HG03280 (cell line): ENCODE data around the gene APBB2.
"Not testable (repeated sequence)": the region's sequence is repeated elsewhere in the genome, so short reads cannot be mapped to it uniquely, and the experiment has no call there.

ENCODE experiments used
- ATAC-seq: cut with Tn5 transposase; IDR thresholded peaks from one replicate; pipeline ENCODE4 v1.9.1; 2021; ENCODE audit warnings: mild to moderate bottlenecking, moderate library complexity; ENCODE audit not compliant: unreplicated experiment

The APBB2 gene

GRCh38 chr4:41029098-41029497 is 185.2 kb downstream of the APBB2 start:
- no peak for ATAC-seq

GRCh38 chr4:41028392-41029076 is 185.8 kb downstream of the APBB2 start:
- ATAC-seq: no peak

- no peak for ATAC-seq
Observed at GRCh38 chr4:41026971-41027370, 187.4 kb downstream of the APBB2 start.

GRCh38 chr4:41025824-41026223 is 188.5 kb downstream of the APBB2 start:
- no peak for ATAC-seq

- no peak for ATAC-seq
Observed at GRCh38 chr4:41024556-41025491, 189.5 kb downstream of the APBB2 start.

GRCh38 chr4:41022116-41022515 is 192.2 kb downstream of the APBB2 start:
- ATAC-seq: no peak

- no peak for ATAC-seq
Observed at GRCh38 chr4:41015016-41015675, 199.2 kb downstream of the APBB2 start.

GRCh38 chr4:41014158-41014557 is 200.2 kb downstream of the APBB2 start:
- ATAC-seq: no peak

GRCh38 chr4:41013746-41014145 is 200.6 kb downstream of the APBB2 start:
- no peak for ATAC-seq

- ATAC-seq: no peak
Observed at GRCh38 chr4:41012911-41013310, 201.4 kb downstream of the APBB2 start.

- ATAC-seq: no peak
Observed at GRCh38 chr4:41012293-41012692, 202.0 kb downstream of the APBB2 start.

GRCh38 chr4:41009411-41009810 is 204.9 kb downstream of the APBB2 start:
- ATAC-seq: no peak

GRCh38 chr4:41006141-41006540 is 208.2 kb downstream of the APBB2 start:
- no peak for ATAC-seq

GRCh38 chr4:41002309-41002708 is 212.0 kb downstream of the APBB2 start:
- no peak for ATAC-seq

GRCh38 chr4:41000356-41000755 is 214.0 kb downstream of the APBB2 start:
- no peak for ATAC-seq

GRCh38 chr4:40998675-40999358 is 215.5 kb downstream of the APBB2 start:
- no peak for ATAC-seq

- ATAC-seq: no peak
Observed at GRCh38 chr4:40995850-40996249, 218.5 kb downstream of the APBB2 start.

GRCh38 chr4:40994321-40994720 is 220.0 kb downstream of the APBB2 start:
- not testable (repeated sequence) for ATAC-seq

GRCh38 chr4:40993296-40993693 is 221.0 kb downstream of the APBB2 start:
- not testable (repeated sequence) for ATAC-seq

- ATAC-seq: peak; percentile 74
Observed at GRCh38 chr4:40992472-40993295, 221.7 kb downstream of the APBB2 start.
